Measurements from ENCODE around the gene COQ7. TPM values are rescaled to one million over a fixed set of nuclear protein-coding genes. Genes with fewer than 3 reads are reported as not detected.

Gene COQ7
- total and polyA plus RNA-seq, 2 experiments from 2014 or later: 17.9 to 21.7 TPM

DNA sequence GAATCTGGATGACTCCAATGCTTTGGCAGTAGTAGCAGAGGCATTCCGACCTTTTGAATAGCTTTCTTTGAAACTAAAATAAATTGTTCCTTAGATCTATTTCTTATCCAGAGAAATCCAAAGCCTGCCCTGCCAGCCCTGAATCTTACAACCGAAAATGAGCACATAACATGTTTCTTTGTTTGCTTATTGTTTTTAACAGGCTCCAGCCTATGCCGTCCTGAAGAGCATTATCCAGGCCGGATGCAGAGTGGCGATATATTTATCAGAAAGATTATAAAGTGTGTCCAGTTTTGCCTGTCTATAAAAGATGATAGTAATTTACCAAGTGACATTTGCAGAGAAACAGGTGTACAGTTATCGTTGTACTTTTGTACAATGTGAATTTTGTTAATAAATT lies 10.5 kb downstream of the COQ7 start:
- Histone ChIP-seq H2AFZ (no peak overlapping the region), H3K9me2 (ENCODE audit: insufficient read depth) (no peaks in the 10 kb centered on the region; the same call in 1 of the 2 replicates), H3K4me2 (no peak overlapping the region), H4K20me1 (replicated peaks; ENCODE audit: insufficient read depth) (no peaks in the 10 kb centered on the region), H3K4me1 (ENCODE audit: insufficient read depth) (no peaks in the 10 kb centered on the region), H3K27me3 (ENCODE audit: insufficient read depth) (no peaks in the 10 kb centered on the region), H3K27ac (ENCODE audit: low read depth) (no peak overlapping the region), H3K36me3 (ENCODE audit: insufficient read depth) (peaks cover 3% of the 10 kb centered on the region; the same call in 1 of the 2 replicates), H3F3A (replicated peaks; ENCODE audit: low read depth) (no peaks in the 10 kb centered on the region), H3K79me2 (replicated peaks; ENCODE audit: insufficient read depth) (no peaks in the 10 kb centered on the region), H3K4me3 (no peak overlapping the region)
- TF ChIP-seq, protein P1, sequence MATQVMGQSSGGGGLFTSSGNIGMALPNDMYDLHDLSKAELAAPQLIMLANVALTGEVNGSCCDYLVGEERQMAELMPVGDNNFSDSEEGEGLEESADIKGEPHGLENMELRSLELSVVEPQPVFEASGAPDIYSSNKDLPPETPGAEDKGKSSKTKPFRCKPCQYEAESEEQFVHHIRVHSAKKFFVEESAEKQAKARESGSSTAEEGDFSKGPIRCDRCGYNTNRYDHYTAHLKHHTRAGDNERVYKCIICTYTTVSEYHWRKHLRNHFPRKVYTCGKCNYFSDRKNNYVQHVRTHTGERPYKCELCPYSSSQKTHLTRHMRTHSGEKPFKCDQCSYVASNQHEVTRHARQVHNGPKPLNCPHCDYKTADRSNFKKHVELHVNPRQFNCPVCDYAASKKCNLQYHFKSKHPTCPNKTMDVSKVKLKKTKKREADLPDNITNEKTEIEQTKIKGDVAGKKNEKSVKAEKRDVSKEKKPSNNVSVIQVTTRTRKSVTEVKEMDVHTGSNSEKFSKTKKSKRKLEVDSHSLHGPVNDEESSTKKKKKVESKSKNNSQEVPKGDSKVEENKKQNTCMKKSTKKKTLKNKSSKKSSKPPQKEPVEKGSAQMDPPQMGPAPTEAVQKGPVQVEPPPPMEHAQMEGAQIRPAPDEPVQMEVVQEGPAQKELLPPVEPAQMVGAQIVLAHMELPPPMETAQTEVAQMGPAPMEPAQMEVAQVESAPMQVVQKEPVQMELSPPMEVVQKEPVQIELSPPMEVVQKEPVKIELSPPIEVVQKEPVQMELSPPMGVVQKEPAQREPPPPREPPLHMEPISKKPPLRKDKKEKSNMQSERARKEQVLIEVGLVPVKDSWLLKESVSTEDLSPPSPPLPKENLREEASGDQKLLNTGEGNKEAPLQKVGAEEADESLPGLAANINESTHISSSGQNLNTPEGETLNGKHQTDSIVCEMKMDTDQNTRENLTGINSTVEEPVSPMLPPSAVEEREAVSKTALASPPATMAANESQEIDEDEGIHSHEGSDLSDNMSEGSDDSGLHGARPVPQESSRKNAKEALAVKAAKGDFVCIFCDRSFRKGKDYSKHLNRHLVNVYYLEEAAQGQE (IDR thresholded peaks at IDR 0.05; ENCODE audit: unreplicated experiment): no peak
- TF ChIP-seq EZH2 (IDR thresholded peaks at IDR 0.05; ENCODE audit: low read depth, unreplicated experiment) (no peak), ZNF331 (CRISPR knock-in tag; IDR thresholded peaks at IDR 0.05; ENCODE audit: low read depth) (no peak), NANOG (IDR thresholded peaks at IDR 0.05; ENCODE audit: borderline replicate concordance) (no peak), STAT1 (IDR thresholded peaks at IDR 0.05; ENCODE audit: unreplicated experiment) (no peak), POLR2AphosphoS5 (IDR thresholded peaks at IDR 0.05; ENCODE audit: low read depth) (no peak), EZH2phosphoT487 (IDR thresholded peaks at IDR 0.05; ENCODE audit: unreplicated experiment) (no peak)
- TF ChIP-seq, protein P2, sequence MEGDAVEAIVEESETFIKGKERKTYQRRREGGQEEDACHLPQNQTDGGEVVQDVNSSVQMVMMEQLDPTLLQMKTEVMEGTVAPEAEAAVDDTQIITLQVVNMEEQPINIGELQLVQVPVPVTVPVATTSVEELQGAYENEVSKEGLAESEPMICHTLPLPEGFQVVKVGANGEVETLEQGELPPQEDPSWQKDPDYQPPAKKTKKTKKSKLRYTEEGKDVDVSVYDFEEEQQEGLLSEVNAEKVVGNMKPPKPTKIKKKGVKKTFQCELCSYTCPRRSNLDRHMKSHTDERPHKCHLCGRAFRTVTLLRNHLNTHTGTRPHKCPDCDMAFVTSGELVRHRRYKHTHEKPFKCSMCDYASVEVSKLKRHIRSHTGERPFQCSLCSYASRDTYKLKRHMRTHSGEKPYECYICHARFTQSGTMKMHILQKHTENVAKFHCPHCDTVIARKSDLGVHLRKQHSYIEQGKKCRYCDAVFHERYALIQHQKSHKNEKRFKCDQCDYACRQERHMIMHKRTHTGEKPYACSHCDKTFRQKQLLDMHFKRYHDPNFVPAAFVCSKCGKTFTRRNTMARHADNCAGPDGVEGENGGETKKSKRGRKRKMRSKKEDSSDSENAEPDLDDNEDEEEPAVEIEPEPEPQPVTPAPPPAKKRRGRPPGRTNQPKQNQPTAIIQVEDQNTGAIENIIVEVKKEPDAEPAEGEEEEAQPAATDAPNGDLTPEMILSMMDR (conservative IDR thresholded peaks at IDR 0.05; ENCODE audit: low read depth in 2 of 2): no peak
- Mint-ChIP-seq H3K27ac (no peak overlapping the region), H3K27me3 (ENCODE audit: insufficient read depth, low read depth, poor library complexity) (peaks cover 3% of the 10 kb centered on the region), H3K4me3 (no peak overlapping the region), H3K4me1 (no peaks in the 10 kb centered on the region), H3K36me3 (ENCODE audit: low read depth) (peaks cover 55% of the 10 kb centered on the region), H3K9me3 (peaks cover 8% of the 10 kb centered on the region; the same call in 2 of the 3 replicates)
- DNase-seq (ENCODE audit: low spot score) (no peak), ATAC-seq (no peak)

DNA sequence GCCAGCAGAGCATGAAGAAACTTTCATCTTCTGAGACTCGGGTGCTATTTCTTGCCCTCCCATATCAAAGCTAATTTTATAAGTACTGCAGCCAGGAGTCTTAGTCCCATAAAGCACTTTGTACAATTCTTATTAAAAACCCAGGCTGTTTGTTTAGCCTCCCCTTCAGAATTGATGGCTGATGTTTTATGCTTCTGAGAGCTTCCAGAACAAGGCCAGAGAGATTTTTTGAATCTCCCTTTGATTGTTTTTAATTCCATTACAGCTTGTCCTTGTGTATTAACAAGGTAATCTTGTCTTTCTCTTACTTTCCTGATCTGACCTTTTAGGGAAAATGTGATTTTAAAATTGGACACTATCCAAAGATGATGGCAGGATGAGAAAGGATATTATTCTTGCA lies 16.3 kb downstream of the COQ7 start:
- 0 out of 2 replicates have a peak, but pooled peaks cover under 1% of the 10 kb centered on the region for H3K36me3 ChIP-seq (ENCODE audit: insufficient read depth)
- peaks cover 18% of the 10 kb centered on the region for H3K27me3 ChIP-seq (ENCODE audit: insufficient read depth)
- TF ChIP-seq JUNB (IDR thresholded peaks at IDR 0.05; ENCODE audit: unreplicated experiment) (no peak), POLR2AphosphoS5 (IDR thresholded peaks at IDR 0.05; ENCODE audit: low read depth) (no peak), CREB1 (CRISPR knock-in tag; IDR thresholded peaks at IDR 0.05; ENCODE audit: low read depth) (no peak)
- H3K79me2 ChIP-seq (replicated peaks; ENCODE audit: insufficient read depth): no peaks in the 10 kb centered on the region
- no peaks in the 10 kb centered on the region for H3F3A ChIP-seq (replicated peaks; ENCODE audit: low read depth)
- DNase-seq (ENCODE audit: low spot score) (no peak), ATAC-seq (no peak)
- peaks cover 41% of the 10 kb centered on the region for H3K36me3 Mint-ChIP-seq (ENCODE audit: low read depth)
- no peak overlapping the region for H3K4me3 Mint-ChIP-seq
- H3K27ac ChIP-seq (ENCODE audit: low read depth): no peak overlapping the region
- H3K27ac Mint-ChIP-seq: no peak overlapping the region
- peaks cover 7% of the 10 kb centered on the region for H3K27me3 Mint-ChIP-seq (ENCODE audit: insufficient read depth, low read depth, poor library complexity)
- H3K9me3 Mint-ChIP-seq: peaks cover 8% of the 10 kb centered on the region; the same call in 2 of the 3 replicates
- no peaks in the 10 kb centered on the region for H3K4me1 Mint-ChIP-seq
- no peak overlapping the region for H3K4me3 ChIP-seq
- H3K4me1 ChIP-seq (ENCODE audit: insufficient read depth): no peaks in the 10 kb centered on the region
- no peak overlapping the region for H2AFZ ChIP-seq
- H3K9me2 ChIP-seq (ENCODE audit: insufficient read depth): no peaks in the 10 kb centered on the region; the same call in 1 of the 2 replicates
- no peaks in the 10 kb centered on the region for H4K20me1 ChIP-seq (replicated peaks; ENCODE audit: insufficient read depth)
- H3K4me2 ChIP-seq: no peak overlapping the region

Data from GM23338 (cell line).